ENCODE data around the gene RCAN2.

The RCAN2 gene

DNA sequence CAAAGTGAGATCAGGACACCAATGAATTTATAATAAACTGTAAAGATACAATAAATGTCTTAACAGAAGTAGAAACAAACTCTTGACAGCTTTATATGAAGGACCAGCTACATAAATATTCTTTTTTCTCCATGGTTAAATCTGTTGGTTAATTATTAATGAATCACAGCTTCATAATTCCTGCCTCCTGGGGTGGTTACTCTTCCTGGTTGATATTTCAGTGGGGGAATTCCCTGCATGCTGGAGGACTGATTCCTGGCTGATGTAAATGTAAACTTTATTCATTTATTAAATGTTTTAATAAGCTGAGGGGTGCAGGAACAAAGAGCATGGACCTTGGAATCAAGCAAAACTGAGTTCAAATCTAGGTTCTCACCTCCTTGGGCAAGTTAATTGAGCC, 16.2 kb upstream of the RCAN2 start:
- in situ Hi-C loops (cut with MboI; ENCODE audit: low sequenced_read_pairs), result no loop called here
- DNase-seq (ENCODE audit: low spot score in 2 of 2), result no peak
- Histone ChIP-seq H3K27me3 (ENCODE audit: low read depth) (no peaks in the 10 kb centered on the region; the same call in 1 of the 2 replicates), H3K9me3 (no peaks in the 10 kb centered on the region), H3K4me3 (no peak overlapping the region), H3K4me1 (no peaks in the 10 kb centered on the region), H3K36me3 (replicated peaks) (no peaks in the 10 kb centered on the region)

- Histone ChIP-seq H3K4me3 (no peak overlapping the region), H3K27me3 (ENCODE audit: low read depth) (no peaks in the 10 kb centered on the region; the same call in 1 of the 2 replicates), H3K9me3 (no peaks in the 10 kb centered on the region), H3K36me3 (replicated peaks) (no peaks in the 10 kb centered on the region), H3K4me1 (no peaks in the 10 kb centered on the region)
- DNase-seq (ENCODE audit: low spot score in 2 of 2), result no peak
- in situ Hi-C loops (cut with MboI; ENCODE audit: low sequenced_read_pairs), result no loop called here
Observed at GRCh38 chr6:46505693-46506512, 14.7 kb upstream of the RCAN2 start.

DNA sequence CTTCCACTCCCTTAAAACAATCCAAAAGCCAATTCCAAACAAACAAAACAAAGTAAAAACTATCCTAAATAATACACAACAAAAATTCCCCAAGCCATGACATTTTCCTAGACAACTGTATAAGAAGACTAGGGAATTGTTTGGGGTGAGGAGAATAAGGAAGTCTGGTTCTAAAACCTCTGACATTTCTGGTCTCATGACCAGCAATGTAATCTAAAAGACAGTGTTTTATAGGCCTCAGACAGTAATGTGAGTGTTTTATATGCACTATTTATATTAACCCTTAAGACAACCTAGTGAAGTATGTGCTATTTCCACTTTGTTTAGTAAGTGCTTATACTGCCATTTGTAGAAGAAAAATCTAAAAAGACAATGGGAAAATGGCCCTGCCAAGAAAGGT, 13.0 kb upstream of the RCAN2 start:
- Histone ChIP-seq H3K36me3 (replicated peaks) (no peaks in the 10 kb centered on the region), H3K4me1 (no peaks in the 10 kb centered on the region), H3K9me3 (no peaks in the 10 kb centered on the region), H3K27me3 (ENCODE audit: low read depth) (no peaks in the 10 kb centered on the region; the same call in 1 of the 2 replicates), H3K4me3 (no peak overlapping the region)
- DNase-seq (ENCODE audit: low spot score in 2 of 2), result no peak
- in situ Hi-C loops (cut with MboI; ENCODE audit: low sequenced_read_pairs), result no loop called here

GRCh38 chr6:46502486-46503119, 11.4 kb upstream of the RCAN2 start:
- no peaks in the 10 kb centered on the region; the same call in 1 of the 2 replicates for H3K27me3 ChIP-seq (ENCODE audit: low read depth)
- in situ Hi-C loops (cut with MboI; ENCODE audit: low sequenced_read_pairs), result no loop called here
- no peaks in the 10 kb centered on the region for H3K36me3 ChIP-seq (replicated peaks)
- H3K9me3 ChIP-seq, result no peaks in the 10 kb centered on the region
- H3K4me1 ChIP-seq, result no peaks in the 10 kb centered on the region
- no peak for DNase-seq (ENCODE audit: low spot score in 2 of 2)
- no peak overlapping the region for H3K4me3 ChIP-seq

GRCh38 chr6:46501136-46502089, 10.2 kb upstream of the RCAN2 start:
- no peaks in the 10 kb centered on the region for H3K9me3 ChIP-seq
- H3K4me1 ChIP-seq, result no peaks in the 10 kb centered on the region
- no peak for DNase-seq (ENCODE audit: low spot score in 2 of 2)
- in situ Hi-C loops (cut with MboI; ENCODE audit: low sequenced_read_pairs), result no loop called here
- H3K4me3 ChIP-seq, result no peak overlapping the region
- H3K36me3 ChIP-seq (replicated peaks), result no peaks in the 10 kb centered on the region
- no peaks in the 10 kb centered on the region for H3K27me3 ChIP-seq (ENCODE audit: low read depth)

- in situ Hi-C loops (cut with MboI; ENCODE audit: low sequenced_read_pairs), result no loop called here
- H3K27me3 ChIP-seq (ENCODE audit: low read depth), result no peaks in the 10 kb centered on the region
- H3K36me3 ChIP-seq (replicated peaks), result no peaks in the 10 kb centered on the region
- H3K4me1 ChIP-seq, result no peaks in the 10 kb centered on the region
- H3K9me3 ChIP-seq, result no peaks in the 10 kb centered on the region
- no peak overlapping the region for H3K4me3 ChIP-seq
- DNase-seq (ENCODE audit: low spot score in 2 of 2), result no peak
Observed at GRCh38 chr6:46500382-46500781, 9.1 kb upstream of the RCAN2 start.

GRCh38 chr6:46491628-46492547, 639 bp upstream of the RCAN2 start:
- Histone ChIP-seq H3K4me3 (peak overlapping the region; percentile 32), H3K4me1 (no peaks in the 10 kb centered on the region; the same call in 1 of the 2 replicates), H3K36me3 (replicated peaks) (no peaks in the 10 kb centered on the region), H3K27me3 (ENCODE audit: low read depth) (peaks cover 17% of the 10 kb centered on the region), H3K9me3 (no peaks in the 10 kb centered on the region)
- peak in 1 of 2 experiments; percentile 36 for DNase-seq (ENCODE audit: low spot score in 2 of 2)
- in situ Hi-C loops (cut with MboI; ENCODE audit: low sequenced_read_pairs), result no loop called here

GRCh38 chr6:46490425-46491200, 636 bp downstream of the RCAN2 start:
- Histone ChIP-seq H3K36me3 (replicated peaks) (no peaks in the 10 kb centered on the region), H3K4me3 (peak overlapping the region; percentile 32), H3K27me3 (ENCODE audit: low read depth) (peaks cover 17% of the 10 kb centered on the region), H3K4me1 (no peaks in the 10 kb centered on the region; the same call in 1 of the 2 replicates), H3K9me3 (no peaks in the 10 kb centered on the region)
- in situ Hi-C loops (cut with MboI; ENCODE audit: low sequenced_read_pairs), result no loop called here
- DNase-seq (ENCODE audit: low spot score in 2 of 2), result peak in 1 of 2 experiments; percentile 55

DNA sequence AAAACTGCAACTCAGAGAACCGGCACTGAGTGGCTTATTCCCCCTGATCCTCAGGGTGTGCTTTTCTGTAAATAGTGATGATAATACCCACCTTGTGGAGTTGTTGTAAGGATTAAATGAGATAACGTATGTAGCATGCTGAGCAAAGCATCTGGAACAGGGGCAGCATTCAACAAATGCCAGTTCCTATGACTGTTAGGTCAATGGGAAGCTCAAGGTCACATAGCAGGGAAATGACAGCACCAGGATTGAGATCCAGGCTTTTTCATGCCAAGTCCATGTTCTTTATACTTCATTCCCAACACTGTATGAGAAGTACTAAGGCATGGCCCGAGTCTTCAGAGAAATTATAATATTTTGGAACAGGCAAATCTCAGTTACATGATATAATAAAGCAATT, 5.1 kb downstream of the RCAN2 start:
- in situ Hi-C loops (cut with MboI; ENCODE audit: low sequenced_read_pairs), result no loop called here
- peaks cover 4% of the 10 kb centered on the region; the same call in 1 of the 2 replicates for H3K27me3 ChIP-seq (ENCODE audit: low read depth)
- no peak overlapping the region for H3K4me3 ChIP-seq
- DNase-seq (ENCODE audit: low spot score in 2 of 2), result no peak
- H3K36me3 ChIP-seq (replicated peaks), result no peaks in the 10 kb centered on the region
- no peaks in the 10 kb centered on the region for H3K4me1 ChIP-seq
- no peaks in the 10 kb centered on the region for H3K9me3 ChIP-seq

GRCh38 chr6:46484081-46484820, 7.0 kb downstream of the RCAN2 start:
- no peaks in the 10 kb centered on the region; the same call in 1 of the 2 replicates for H3K27me3 ChIP-seq (ENCODE audit: low read depth)
- no peaks in the 10 kb centered on the region for H3K4me1 ChIP-seq
- H3K4me3 ChIP-seq, result no peak overlapping the region
- in situ Hi-C loops (cut with MboI; ENCODE audit: low sequenced_read_pairs), result no loop called here
- H3K9me3 ChIP-seq, result no peaks in the 10 kb centered on the region
- no peaks in the 10 kb centered on the region for H3K36me3 ChIP-seq (replicated peaks)
- no peak for DNase-seq (ENCODE audit: low spot score in 2 of 2)

GRCh38 chr6:46476301-46476700, 14.9 kb downstream of the RCAN2 start:
- H3K9me3 ChIP-seq, result no peaks in the 10 kb centered on the region
- no peak for DNase-seq (ENCODE audit: low spot score in 2 of 2)
- H3K36me3 ChIP-seq (replicated peaks), result no peaks in the 10 kb centered on the region
- in situ Hi-C loops (cut with MboI; ENCODE audit: low sequenced_read_pairs), result no loop called here
- no peak overlapping the region for H3K4me3 ChIP-seq
- H3K27me3 ChIP-seq (ENCODE audit: low read depth), result no peaks in the 10 kb centered on the region
- no peaks in the 10 kb centered on the region for H3K4me1 ChIP-seq

GRCh38 chr6:46473881-46474280, 17.4 kb downstream of the RCAN2 start:
- no peaks in the 10 kb centered on the region for H3K27me3 ChIP-seq (ENCODE audit: low read depth)
- H3K9me3 ChIP-seq, result no peaks in the 10 kb centered on the region
- H3K36me3 ChIP-seq (replicated peaks), result no peaks in the 10 kb centered on the region
- in situ Hi-C loops (cut with MboI; ENCODE audit: low sequenced_read_pairs), result no loop called here
- H3K4me3 ChIP-seq, result no peak overlapping the region
- no peak for DNase-seq (ENCODE audit: low spot score in 2 of 2)
- H3K4me1 ChIP-seq, result no peaks in the 10 kb centered on the region
